ENCODE data around the gene HK3.

The HK3 gene

DNA sequence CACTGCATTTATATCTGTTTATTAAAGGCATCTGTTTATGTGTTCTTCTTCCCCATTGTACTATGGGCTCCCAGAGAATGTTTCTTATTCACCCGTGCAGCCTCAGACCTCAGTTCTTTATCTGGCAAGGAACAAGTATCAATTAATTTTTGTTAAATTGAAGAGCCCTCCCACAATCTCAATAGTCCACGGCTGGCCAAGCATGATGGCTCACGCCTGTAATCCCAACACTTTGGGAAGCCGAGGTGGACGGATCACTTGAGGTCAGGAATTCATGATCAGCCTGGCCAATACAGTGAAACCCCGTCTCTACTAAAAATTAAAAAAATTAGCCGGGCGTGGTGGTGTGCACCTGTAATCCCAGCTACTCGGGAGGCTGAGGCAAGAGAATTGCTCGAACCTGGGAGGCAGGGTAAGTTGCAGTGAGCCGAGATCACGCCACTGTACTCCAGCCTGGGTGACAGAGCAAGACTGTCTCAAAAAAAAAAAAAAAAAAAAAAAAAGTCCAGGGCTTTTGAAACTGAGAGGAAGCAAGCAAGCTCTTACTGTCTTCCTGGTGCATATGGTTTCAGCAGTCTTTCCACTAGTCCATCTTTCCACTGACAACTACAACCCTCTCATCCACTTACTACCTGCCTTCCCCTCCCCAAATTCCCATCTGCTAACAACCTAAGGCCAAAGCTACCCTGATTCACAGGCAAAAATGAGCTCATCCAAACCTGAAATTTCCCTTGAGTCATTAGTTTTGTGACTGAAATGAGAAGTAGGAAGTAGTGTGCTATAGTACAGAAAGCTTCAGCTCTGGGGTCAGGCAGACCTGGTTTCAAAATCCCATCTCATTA is 2.3 kb upstream of the HK3 start:
- DNase-seq, result no peak

DNA sequence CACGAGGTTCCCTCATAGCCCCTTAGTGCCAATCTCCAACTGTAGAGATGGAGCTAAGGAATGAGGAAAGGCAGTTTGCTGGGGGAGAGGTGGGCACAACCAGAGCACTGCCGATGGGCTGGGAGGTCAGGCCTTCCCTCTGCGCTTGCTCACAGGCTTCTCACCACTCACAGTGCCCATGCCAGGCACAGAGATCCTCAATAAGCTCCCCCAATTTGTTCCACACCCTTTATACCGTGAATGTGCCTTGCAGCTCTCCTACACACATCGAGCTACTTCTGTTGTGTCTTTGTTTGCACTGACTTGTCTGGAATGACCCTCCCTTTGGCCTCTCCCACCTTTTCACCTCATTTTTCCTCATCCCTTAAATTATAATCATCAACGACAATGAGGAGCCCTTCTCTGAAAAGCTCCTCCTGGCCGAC is 1.6 kb upstream of the HK3 start:
- DNase-seq, result no peak

DNA sequence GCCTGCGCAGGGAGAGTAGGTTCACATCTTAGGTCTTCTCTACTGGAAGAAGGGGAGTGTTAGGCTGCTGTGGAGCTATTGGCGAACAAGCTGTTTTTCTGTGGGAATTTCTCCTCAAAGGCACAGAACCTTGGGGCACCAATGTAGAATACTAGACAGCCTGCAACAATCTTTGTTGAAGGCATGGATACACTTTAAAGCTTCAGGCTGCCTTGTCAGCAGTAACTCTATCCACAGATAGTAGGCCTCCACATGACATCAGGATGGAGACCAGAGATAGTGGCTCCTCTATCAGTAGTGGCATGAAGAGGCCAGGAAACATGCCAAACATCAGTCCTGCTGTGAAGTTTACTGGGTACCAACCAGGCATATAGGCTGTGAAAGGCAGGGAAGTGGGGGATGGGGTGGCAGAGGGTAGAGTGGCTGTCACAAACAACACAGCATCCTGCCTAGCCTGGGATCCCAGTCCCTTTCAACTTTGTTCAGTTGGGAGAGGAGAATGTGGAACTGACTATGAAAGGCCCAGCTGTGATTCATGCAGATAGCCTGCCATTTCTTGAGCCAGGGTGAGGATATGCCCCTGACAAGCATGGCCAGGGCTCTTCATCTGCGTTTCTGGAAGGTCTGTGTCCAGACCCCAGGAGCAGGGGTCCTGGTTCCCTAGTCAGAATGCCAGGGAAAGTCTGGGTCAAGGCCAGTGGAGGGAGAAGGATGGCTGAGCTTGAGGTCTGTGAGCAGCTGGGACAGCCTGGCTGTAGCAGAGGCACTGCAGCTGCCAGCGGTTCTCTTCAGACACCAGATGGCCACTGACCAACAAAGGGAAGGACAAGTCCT is 1.0 kb upstream of the HK3 start:
- no peak for DNase-seq

DNA sequence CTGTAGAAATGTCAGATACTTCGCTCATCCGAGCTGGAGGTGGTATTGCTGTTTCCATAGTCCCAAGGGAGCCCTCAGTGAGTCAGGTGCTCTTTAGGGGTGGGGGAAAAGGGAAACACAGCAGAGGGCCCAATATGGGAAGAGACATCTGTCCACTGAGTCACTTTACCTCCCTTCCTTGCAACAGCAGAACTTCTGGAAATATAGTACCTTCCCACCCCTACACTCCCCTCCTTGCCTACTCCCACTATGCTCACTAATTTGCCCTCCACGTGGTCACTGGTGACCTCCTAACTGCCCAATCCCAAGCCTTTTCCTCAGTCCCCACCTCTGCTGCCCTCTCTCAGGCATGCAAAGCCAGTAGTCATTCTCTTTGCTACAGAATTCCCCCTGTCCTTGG is 1.9 kb downstream of the HK3 start:
- no peak for DNase-seq

DNA sequence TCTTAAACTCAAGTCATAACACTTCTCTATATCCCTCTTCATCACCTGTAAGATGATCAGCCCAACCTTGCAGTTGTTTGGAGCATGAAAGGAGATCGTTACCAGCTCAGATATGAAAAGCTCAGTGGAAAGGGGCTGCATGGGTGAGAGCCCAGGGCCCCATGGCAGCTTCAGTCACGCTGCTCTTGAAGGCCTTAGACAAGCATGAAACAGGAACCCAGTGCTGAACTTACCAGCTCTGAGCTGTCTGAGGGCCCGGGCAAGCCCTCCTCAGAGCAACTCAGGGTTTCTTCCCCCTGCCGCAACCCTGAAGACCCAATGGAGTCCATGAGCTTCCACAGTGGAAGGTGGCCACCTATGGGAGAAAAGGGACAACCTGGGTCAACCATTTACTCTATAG is 3.3 kb downstream of the HK3 start:
- DNase-seq, result no peak

DNA sequence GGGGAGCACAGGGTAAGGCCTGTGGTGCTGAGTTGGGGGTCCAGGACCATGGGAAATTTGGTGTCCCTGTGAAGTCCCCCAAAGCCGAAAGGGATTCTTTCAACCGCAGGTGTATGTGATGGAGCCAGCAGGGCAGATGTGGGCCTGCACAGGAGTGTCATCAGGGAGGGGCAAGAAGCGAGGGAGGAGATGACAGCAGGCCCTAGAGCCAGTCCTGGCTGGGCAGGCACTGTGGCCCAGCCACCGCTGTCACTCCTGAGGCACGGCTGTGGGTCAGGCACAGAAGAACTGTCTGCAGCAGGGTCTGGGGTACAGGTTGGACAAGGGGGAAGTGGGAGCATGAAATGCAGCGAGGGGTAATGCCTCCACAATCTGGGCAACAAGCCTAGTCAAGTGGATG is 4.8 kb downstream of the HK3 start:
- DNase-seq, result no peak

DNA sequence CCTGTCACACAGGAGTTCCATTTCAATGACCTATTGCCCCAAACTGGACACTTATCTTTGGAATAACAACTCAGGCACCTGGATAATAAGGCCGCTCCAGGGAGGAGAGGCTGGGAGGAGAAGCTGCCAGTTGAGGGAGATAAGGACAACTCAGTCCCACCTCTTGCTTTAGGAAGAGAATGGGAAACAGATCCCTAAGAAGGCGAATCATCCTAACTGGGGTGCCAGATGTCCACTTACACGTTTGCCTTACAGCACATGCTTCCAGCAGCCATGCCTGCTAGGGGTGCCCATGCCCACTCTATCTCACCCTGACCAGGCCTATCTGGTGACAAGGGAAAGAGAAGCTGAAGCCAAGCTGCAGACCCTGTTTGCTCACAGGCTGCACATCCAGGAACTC is 6.5 kb downstream of the HK3 start:
- DNase-seq, result no peak

DNA sequence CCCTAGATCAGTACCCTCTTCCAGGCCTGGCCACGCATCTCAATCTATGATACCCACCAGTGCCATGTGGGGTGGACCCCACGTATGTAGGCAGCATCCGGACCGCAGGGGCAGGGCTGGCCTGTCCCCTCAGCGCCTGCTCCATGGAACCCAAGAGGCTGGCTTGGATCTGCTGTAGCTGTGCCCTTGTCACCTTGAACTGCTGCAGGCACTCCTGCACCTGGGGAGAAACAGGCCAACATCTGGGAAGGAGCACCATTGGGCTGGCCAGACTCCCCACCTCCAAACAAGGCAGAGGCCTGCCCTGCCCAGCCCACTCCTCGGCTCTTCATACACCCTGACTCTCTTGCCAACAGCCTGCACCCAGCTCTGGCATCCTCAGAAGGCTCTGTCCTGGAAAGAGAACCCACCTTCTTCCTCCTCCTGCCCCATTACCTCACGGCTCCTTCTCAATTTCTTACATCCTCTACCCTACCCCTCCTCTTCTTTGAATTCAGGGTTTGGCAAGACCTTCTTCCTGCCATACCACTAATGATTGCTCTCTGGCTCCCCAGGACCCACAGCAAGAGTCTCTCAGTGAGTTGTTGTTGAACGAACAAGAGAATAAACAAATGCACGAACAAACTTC is 7.7 kb downstream of the HK3 start:
- DNase-seq, result no peak

DNA sequence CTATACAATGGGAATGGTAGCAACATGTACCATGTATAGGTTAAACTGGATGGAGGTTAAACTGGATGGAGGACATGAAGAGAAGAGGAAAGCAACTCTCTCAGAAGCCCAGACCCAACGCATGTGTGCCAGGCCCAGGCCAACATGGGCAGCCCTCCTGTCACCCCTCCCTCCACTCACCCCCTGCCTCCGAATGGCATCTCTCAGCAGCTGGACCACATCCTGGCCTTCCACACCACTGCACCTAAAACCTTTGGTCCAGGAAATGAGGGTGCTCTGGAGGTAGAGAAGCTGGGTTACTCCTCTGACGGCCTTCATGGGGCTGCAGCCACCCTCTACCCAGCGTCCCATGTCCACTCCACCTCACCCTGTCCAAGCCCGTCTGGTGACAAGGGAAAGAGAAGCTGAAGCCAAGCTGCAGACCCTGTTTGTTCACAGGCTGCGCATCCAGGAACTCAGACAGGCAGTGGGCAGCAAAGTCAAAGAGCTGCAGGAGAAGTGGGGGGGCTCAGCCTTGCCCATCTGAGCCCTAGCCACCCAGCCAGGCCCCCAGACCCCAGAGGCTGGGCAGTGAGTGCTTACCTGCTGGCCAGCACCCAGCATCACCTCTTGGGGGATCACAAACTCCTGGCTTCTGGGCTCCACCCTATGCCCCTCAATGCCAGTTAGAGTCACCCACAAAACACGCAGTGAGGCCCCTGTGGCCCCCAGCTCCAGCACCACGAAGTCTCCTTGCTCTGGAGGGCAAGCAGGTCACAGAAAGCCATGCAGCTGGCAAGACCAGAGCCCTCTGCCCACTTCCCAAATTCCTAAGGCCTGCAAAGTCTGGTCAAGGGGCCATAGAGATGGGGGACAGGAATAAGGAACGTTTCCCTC is 8.5 kb downstream of the HK3 start:
- DNase-seq, result no peak

DNA sequence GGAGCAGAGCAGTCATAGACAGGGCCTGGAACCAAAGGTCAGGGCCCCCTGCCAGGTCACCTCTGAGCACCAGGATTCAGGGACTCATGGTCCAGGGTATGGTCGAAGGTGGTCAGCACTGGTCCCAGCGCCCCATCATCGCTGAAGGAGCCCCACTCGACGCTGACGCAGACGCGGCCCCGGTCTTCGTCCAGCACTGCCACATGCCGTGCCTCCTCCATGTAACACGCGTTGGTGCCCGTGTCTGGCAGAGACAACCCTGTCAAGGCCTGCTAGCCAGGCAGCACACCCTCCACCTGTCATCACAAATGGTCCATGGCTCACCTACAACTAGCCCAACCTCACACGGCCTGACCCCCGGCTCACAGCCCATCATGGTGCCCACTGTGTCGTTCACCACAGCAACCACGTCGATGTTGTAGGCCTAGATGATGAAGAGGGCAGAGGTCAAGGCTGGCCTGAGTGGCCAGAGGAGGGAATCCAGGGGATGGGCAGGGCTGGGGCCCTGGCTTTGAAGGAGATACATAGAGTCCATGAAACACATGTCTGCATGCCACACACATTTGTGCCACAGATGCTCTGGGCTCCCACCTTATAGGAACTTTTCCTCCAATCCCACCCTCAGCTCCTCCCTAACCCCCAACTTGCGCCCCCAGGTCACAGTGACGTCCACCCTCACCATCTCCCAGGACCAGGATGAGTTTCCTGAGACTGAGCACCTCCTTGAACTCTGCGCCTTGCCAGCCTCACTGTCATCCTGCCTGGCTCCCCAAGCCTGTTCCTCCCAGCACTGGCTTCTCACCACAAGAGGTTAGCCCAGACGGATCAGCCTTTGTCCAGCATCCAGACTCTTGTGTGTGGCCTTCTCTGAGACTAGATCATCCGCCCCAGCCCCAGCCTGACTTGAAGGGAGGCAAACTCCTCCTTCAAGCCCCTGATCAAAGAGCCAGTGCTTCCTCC is 9.5 kb downstream of the HK3 start:
- DNase-seq, result no peak

DNA sequence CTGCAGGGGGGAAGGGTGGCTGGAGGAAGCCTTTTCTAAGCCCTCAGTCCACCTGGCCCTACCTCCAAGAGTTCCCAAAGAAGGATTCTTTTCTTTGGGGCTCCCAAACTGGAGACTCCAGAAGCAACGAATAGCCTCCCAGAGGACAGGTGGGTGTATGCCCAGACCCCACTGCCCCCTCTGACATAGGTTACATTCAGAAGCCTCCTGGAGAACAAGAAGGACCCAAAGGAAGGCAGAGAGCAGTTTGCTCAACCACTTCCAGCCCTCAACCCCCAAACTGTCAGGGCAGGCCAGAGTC is 10.3 kb downstream of the HK3 start:
- no peak for DNase-seq

DNA sequence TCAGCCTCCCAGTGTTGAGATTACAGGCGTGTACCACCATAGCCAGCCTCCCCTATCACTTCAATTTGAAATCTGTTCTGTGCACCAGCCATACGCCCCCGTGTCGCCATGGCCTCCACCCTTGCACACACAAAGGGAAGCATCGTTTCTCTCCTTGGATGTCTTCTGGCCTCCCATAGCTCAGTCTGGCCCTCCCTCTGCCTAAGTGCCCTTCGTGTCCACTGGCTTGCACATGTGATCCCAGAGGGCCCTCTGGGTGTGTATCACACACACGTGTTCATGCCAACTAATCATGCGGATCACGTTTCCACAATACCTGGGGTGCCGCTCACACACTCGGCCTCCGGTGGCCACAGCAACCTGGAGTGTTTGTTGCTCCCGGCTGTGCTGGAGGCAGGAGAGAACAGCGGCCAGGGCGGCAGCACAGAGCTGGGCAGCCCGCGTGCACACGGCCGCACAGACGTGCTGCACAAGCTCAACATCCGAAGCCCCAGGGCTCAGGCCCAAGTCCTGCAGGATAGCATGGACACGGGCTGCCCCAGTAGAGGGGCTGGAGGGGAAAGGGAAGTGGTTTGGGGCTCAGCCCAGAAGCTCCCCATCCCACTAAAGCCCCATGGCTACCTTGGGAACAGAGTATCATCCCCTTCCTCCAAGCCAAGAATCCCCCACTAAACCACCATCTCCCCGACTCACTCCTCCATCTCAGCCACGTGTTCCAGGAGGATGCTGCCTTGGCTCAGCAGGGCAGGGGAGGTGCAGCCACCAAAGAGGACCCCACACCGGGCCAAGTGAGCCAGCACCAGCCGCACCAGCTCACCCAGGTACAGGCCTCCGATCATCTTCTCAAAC is 10.9 kb downstream of the HK3 start:
- DNase-seq, result no peak

DNA sequence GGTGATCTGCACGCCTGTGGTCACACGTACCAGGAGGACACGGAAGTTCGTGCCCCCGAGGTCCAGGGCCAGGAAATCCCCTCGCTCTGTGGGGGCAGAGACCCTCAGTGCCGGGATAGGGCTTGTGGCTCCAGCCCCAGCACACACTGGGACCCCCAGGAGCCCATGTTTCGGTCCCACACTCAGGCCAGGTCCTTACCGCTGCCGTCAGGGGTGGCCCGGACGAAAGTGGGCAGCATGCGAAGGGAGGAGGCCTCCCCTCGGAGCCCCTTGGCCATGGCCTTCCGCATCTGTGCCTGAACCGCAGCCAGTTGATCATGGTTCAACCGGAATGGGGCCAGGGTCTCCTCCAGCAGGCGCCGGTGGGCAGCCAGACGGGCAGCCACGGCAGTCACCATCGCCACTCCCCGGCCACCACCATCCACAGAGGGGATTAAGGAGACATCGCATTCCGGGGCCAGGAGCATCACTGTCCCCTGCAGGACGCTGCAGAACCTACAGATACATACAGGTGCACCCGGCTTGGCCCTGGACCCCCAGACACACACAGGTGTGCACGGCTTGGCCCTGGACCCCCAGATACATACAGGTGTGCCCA is 11.8 kb downstream of the HK3 start:
- no peak for DNase-seq

DNA sequence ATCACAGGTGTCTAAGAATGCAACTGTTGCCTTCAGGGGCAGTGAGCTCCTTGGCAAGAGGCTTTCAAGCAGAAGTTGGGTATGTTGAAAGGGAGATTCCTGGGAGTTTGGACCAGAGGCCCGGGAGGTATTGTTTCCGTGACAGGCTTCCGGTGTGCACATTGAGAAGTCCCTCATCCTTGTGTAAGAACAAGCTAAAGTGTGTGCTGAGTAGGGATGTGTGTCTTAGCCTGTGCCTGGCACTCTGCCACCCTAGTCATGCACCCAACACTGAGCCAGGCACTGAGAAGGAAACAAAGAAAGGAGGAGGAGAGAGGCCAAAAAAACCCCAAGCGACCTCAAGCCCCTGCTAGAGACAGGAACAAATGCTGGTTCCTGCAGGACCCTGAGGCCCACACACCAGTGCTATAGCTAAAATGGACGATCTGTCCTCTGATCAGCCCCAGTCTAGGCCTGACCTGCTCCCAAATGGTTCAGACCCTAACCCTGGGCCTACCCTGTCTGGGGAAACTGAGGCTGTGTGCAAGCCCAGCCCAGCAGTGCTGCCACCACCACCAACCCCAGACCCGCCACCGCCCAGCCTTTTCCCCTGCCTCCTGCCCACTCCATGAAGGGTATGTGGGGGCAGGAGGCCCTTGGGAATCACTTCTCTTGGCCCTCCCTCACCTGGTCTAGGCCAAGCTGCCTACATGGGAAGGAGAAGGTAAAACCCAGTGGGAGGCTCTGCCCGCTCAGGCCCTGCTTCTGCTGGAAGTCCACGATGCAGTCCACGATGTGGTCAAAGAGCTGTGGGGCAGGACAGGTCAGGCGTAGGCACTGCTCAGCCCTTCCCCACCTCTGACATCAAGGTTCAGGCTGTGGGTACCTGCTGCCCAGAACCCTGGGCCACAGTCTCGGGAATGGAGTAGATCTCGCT is 12.6 kb downstream of the HK3 start:
- no peak for DNase-seq

DNA sequence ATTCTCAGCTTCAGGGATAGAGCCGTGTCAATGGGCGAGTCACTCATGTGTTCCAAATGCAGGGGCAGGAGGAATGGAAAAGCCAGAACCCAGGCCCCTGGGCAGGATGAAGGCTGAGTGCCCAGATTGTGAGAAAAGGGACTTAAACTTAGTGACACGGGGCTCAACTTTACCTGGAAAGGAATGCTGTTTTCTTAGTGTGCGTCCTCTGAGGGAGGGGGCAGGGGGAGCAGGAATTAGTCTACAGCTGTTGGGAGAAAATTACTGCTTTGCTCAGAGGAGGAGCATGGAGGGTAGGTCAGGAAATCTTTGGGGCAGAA is 14.6 kb downstream of the HK3 start:
- no peak for DNase-seq

DNA sequence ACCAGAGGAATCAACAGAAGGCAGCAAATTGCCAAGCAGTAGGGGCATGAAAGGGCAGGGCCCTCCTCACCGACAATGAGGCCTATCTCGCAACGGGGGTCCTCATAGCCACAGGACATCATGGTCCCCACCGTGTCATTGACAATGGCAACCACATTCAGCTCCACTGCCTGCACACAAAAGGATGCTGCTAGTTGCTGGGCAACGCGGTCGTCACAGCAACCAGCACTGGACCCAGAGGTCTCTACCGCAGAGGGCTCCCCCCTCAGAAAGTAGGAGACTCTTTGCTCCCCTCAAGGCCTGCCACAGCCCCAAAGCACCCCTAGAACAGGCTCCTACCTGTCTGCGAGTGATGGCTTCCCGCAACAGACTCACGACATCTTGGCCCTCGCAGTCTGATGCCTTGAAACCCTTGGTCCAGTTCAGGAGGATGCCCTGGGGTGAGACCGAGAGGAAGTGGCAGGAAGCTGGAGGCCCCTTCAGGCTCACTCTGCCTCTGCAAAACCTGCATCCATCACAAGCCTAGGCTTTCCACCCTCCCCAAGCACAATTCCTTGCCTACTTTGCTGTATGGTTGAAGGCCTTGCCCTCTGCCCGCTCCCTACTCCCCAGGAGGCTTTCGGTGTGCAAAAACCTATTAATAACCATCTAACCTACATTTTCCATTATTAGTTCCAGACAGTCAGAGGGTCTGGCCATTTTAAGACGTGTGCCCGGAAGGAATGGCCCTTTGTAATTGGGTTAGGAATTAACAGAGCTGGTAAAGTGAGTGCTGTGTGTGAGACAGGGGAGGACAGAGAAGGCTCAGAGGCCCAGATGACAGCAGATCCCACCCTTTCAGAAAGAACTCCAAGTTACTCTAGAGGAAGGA is 15.2 kb downstream of the HK3 start:
- no peak for DNase-seq

DNA sequence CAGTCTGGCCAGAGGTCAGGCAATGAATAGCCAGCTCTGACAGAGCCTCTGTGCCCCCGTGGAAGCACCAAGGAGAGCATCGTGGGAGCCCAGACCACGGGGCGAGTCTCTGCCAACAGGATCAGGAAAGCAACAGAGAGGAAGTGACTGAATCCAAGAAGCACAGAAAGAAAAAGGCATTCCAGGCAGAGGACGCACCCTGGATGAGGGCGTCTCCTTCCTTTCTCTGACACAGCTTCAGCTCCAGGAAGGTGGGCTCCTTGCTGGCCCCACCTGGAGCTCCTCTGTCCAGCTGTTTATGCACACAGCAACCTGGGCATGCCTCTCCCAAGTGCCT is 16.6 kb downstream of the HK3 start:
- DNase-seq, result no peak

DNA sequence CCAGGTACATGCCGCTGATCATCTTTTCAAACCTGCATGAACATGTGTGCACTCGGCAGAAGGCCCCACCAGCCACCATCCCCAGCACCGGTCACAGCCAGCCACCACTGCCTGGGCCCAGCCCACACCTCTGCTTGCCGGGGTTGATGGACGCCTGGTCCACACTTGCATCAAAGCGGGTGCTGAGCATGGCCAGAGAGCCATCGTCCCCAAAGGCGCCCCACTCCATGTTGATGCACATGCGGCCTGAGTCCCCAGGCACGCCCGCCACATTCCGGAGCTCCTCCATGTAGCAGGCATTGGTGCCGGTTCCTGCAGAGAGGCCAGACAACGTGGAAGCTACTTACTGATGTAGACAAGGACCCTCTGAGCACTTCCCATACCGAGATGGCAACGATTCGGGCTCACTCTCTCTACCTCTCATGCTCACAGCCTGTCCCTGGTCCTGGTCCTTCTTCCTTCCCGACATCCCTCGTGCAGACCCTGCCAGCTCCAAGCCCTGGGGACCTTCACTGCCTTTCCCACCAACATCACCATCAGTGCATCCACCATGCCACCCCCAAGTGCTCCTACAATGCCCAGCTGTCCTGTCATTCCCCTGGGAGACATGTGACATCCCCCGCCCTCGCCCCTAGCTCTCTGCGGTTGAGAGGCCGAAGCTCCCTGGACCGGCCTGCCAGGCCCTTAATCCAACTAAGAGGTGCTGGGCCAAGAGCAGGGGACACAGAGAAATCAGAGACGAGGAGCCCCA is 17.2 kb downstream of the HK3 start:
- no peak for DNase-seq

Data from NCI-H524 treated with DMSO at 0.1 percent for 48 hours (cell line).